ENCODE measurements around the gene ABHD18. TPM values are rescaled to one million over a fixed set of nuclear protein-coding genes. Genes with fewer than 3 reads are reported as not detected.
A peak's percentile ranks its signal among the peaks of the same experiment; 100 is the strongest.
"Not testable (repeated sequence)": the region's sequence is repeated elsewhere in the genome, so short reads cannot be mapped to it uniquely, and the experiment has no call there.

ABHD18 gene
- total RNA-seq, 1 donor from 2014 or later, result 4.9 TPM

DNA sequence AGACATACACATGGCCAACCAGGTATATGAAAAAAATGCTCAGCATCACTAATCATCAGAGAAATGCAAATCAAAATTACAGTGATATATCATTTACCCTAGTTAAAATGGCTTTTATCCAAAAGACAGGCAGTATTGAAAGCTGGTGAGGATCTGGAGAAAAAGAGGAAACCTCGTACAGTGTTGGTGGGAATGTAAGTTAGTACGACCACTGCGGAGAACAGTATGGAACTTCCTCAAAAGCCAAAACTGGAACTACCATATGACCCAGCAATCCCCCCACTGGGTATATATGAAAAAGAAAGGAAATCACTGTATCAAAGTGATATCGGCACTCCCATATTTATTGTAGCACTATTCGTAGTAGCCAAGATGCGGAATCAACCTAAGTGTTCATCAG lies 23.4 kb downstream of the ABHD18 start:
- no peak for DNase-seq (ENCODE audit: low read depth)

DNA sequence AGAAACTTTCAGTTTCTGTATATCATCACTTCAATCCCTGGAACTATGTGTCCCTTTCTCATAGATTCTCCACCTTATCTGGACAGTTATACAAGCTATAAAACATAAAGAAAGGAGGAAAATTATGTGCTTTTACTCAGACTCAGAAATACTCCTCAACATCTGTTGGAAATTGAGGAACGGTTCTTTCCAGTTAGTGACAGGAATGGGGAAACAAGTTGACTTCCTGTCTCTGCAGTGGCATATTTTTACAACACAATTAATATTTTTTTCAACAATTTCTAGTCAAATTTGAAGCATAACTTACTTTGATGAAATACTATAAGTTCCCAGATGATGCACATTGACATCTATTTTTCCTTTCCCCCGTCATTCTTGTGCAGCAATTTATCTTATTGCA lies 27.9 kb downstream of the ABHD18 start:
- DNase-seq (ENCODE audit: low read depth), result no peak

DNA sequence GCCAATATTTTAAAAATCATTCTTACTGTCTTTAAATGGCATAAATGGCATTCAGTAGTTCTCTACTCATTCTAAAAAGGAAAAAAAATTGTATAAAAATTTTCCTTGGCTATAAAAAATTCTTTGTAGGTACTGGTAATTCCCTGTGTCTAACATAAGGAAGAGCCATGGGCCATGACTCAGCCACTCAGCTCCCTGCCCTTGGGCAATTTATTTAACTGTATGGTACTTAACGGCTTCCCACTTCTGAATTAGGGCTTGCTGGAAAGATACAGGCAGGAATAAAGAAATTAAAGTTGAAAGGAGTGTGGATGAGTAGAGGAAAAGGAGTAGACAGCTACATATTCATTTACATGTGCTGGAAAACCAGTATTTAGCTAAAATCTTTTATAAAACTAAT lies 30.6 kb downstream of the ABHD18 start:
- no peak for DNase-seq (ENCODE audit: low read depth)

DNA sequence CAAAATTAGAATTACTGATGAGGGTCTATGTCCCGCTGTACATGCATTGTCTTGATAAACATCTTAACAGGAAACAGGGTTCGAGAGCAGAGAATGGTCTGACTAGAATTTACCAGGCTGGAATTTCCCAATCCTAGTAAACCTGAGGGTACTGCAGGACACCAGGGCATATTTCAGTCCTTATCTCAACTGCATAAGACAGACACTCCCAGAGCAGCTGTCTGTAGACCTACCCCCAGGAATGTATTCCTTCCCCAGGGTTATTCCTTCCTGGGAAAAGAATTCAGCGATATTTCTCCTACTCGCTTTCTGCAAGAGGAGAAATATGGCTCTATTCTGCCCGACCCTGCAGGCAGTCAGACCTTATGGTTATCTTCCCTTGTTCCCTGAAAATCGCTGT lies 31.3 kb downstream of the ABHD18 start:
- peak; percentile 19 for DNase-seq (ENCODE audit: low read depth)

DNA sequence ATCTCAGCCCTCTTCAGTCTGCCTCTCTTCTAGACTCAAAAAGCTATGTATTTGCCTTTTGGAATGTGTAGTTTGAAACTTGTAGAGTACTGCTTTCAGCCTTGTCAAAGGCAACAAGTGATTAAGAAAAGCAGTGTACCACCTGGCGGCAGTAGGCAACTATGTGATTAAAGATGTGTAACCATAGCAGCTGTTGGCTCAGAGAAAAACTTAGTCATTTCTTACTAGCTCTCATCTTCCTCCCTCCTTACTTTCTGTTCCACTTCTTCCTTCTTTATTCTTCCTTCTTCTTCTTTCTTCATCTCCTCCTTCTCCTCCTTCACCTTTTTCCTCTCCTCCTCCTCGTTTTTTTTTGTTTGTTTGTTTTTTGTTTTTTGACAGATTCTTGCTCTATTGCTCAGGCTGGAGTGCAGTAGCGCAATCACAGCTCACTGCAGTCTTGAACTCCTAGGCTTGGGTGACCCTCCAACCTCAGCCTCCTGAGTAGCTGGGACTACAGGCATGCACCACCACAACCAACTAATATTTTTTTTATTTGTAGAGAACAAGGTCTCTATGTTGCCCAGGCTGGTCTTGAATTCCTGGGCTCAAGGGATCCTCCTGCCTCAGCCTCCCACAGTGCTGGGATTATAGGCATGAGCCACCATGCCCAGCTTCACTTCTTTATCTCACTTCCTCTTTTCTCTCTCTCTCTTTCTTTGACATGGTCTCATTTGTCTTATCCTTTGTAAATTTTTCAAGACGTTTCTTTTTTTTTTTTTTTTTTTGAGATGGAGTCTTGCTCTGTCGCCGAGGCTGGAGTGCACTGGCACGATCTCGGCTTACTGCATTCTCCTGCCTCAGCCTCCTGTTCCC lies 32.6 kb downstream of the ABHD18 start:
- DNase-seq (ENCODE audit: low read depth), result peak; percentile 71

DNA sequence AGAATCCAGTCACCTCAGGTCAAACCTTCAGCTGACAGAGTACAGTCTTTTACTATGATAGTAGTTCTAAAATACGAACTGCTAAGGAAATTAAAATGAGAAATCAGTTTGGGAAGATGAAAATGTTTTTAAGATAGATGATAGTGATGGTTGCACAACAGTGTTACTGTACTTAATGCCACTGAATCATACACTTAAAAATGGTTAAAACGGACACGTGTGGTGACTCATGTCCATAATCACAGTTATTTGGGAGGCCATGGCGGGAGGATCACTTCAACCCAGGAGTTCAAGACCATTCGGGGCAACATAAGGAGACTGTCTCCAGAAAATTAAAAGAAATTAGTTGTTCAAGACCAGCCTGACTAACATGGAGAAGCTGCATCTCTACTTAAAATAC lies 41.4 kb downstream of the ABHD18 start:
- DNase-seq (ENCODE audit: low read depth), result no peak

DNA sequence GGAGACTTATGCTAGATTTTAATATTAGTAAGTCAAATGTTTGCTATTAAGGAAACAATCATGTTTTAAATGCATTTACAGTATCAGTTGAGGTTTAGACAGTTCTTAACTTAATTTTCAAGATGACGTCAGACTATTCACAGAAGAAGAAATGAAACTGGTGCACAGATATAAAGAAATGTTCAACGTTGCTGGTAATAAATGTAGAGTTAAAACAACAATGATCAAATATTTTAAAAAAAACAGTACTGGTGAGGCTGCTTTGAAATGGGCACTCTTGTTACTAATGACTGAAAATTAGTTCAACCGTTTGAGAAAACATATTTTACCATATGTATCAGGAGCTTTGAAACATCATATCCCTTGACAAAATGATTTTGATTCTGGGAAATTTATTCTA lies 44.2 kb downstream of the ABHD18 start:
- no peak for DNase-seq (ENCODE audit: low read depth)

DNA sequence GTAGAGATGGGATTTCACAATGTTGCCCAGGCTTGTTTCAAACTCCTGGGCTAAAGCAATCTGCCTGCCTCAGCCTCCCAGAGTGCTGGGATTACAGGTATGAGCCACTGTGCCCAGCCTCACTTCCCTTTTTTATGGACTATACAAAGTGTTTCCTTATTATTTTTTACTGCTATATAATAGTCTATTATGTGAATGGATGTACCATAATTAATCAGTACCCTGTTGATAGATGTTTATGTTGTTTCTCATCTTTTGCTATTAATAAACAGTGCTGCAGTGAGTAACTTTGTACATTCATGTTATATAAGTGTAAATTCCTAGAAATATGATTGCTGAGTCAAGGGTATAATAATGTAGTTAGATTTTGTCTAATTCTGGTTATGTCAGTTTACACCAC lies 60.1 kb downstream of the ABHD18 start:
- DNase-seq (ENCODE audit: low read depth), result no peak

DNA sequence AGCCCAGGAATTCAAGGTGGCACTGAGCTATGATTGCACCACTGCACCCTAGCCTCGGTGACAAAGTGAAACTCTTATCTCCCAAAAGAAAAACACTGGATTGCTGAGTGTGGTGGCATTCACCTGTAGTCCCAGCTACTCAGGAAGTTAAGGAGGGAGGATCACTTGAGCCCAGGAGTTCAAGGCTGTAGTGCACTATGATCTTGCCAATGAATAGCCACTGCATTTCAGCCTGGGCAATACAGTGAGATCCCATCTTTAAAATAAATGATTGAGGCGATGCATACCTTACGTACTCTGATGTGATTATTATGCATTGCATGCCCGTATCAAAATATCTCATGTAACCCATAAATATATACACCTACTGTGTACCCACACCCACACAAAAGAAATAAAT lies 64.7 kb downstream of the ABHD18 start:
- no peak for DNase-seq (ENCODE audit: low read depth)

DNA sequence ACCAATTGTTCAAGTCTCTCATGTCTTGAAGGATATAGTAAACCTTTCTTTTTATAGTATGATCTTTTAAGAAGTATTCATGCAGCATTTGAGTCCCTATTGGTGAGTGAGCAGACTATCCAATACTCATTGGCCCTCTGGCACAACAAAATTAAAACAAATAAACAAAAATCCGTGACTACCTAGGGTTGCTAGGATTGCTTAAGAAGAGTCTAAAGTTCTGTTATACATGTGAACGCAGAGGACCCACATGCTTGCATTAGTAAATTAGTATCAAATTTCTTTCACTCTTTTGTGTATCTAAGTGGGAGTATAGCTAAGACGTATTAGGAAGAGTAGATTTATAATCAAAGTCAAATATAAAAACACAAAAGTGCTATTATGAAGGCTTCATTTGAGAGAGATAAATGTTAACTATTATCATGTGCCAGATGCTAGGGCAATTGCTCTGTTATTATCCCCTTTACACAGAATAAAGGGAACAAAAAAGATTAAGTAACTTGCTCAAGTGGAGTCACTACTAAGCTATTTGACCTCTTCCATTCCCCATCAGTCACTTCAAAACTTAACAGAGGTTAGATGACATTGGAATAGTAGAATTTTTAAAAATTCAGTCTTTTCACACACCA lies 66.7 kb downstream of the ABHD18 start:
- no peak for DNase-seq (ENCODE audit: low read depth)

DNA sequence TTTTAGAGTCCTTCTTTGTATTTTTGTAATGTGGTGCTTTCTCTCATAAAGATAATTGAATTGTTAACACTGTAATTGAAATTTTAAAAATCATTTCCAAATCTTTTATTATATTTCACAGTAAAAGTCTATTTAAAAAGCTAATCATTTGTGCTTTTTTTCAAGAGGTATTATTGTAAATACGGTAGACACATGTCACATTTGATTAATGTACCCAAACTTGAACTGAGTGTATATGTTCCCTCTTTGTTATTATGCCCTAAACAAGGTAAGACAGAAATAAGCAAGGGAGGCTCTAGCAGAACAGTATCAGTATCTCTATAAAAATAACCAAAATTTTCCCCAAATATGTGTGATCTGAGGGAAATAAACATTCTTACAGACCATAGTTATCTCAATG lies 74.4 kb downstream of the ABHD18 start:
- no peak for DNase-seq (ENCODE audit: low read depth)

DNA sequence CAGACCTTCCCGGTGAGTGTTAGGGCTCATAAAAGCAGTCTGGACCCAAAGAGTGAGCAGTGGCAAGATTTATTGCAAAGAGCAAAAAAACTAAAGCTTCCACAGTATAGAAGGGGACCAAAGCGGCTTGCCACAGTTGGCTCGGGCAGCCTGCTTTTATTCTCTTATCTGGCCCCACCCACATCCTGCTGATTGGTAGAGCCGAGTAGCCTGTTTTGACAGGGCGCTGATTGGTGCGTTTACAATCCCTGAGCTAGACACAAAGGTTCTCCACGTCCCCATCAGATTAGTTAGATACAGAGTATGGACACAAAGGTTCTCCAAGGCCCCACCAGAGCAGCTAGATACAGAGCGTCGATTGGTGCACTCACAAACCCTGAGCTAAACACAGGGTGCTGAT lies 81.8 kb downstream of the ABHD18 start:
- DNase-seq (ENCODE audit: low read depth), result not testable (repeated sequence)

DNA sequence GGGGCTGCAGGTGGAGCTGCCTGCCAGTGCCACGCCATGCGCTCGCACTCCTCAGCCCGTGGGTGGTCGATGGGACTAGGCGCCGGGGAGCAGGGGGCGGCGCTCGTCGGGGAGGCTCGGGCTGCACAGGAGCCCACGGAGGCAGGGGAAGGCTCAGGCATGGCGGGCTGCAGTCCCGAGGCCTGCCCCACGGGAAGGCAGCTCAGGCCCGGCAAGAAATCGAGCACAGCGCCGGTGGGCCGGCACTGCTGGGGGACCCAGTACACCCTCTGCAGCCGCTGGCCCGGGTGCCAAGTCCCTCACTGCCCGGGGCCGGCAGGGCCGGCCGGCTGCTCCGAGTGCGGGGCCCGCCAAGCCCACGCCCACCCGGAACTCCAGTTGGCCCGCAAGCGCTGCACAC lies 82.3 kb downstream of the ABHD18 start:
- DNase-seq (ENCODE audit: low read depth), result not testable (repeated sequence)

DNA sequence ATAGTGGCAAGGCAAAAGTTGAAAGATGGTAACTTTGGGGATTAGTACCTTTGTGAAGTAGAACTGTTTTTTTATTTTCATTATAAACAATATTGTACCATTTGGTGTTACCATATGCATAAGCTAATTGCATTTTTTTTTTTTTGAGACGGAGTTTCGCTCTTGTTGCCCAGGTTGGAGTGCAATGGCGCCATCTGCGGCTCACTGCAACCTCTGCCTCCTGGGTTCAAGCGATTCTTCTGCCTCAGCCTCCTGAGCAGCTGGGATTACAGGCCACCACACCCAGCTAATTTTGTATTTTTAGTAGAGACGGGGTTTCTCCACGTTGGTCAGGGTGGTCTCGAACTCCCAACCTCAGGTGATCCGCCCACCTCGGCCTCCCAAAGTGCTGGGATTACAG lies 86.0 kb downstream of the ABHD18 start:
- not testable (repeated sequence) for DNase-seq (ENCODE audit: low read depth)

DNA sequence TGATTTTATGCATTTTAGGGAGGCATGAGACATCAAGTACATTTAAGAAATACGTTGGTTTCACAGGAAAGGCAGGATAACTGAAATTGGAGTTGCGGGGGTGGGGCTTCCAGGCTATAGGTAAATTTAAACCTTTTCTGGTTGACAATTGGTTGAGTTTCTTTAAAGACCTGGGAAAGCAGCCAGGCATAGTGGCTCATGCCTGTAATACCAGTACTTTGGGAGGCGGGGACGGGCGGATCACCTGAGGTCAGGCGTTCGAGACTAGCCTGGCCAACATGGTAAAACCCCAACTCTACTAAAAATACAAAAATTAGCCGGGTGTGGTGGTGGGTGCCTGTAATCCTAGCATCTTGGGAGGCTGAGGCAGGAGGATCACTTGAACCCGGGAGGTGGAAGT lies 89.7 kb downstream of the ABHD18 start:
- DNase-seq (ENCODE audit: low read depth), result not testable (repeated sequence)

DNA sequence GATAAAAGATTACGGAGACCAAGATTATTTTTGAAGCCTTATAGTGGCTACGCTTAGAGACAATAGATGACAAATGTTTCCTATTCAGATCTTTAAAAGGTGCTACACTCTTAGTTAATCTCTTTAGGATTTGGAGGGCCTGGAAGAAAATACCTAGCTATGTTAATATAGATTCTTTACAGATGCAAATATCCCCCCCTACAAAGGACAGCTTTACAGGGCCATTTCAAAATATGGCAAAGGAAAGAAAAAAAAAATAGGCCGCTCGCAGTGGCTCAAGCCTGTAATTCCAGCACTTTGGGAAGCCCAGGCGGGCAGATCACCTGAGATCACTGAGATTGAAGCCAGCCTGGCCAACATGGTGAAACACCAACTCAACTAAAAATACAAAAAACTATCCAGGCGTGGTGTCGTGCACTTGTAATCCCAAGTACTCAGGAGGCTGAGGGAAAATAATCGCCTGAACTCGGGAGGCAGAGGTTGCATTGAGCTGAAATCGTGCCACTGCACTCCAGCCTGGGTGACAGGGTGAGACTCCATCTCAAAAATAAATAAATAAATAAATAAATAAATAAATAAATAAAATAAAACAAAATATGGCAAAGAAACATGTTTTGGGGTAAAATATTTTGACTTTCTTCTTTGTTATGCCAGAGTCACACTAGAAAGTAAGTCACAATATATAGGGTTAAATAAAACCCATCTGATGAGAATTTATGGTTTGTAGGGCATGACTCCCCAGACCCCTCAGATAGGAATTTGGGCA lies 90.4 kb downstream of the ABHD18 start:
- not testable (repeated sequence) for DNase-seq (ENCODE audit: low read depth)

DNA sequence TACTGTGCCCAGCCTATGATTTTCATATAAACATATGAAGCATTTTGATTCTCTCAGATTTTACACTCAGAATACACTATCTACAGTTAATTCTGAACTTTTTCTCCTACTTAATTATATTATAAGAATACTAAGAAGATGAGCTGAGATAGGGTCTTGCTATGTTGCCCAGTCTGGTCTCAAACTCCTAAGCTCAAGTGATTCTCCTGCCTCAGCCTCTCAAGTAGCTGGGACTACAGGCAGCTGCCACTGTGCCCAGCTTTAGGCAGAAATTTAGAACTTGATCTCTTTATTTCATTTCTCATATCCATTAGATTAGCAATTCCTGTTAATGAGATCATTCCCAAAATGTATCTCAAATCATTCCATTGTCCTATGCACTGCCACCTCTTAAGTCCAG lies 91.2 kb downstream of the ABHD18 start:
- no peak for DNase-seq (ENCODE audit: low read depth)

DNA sequence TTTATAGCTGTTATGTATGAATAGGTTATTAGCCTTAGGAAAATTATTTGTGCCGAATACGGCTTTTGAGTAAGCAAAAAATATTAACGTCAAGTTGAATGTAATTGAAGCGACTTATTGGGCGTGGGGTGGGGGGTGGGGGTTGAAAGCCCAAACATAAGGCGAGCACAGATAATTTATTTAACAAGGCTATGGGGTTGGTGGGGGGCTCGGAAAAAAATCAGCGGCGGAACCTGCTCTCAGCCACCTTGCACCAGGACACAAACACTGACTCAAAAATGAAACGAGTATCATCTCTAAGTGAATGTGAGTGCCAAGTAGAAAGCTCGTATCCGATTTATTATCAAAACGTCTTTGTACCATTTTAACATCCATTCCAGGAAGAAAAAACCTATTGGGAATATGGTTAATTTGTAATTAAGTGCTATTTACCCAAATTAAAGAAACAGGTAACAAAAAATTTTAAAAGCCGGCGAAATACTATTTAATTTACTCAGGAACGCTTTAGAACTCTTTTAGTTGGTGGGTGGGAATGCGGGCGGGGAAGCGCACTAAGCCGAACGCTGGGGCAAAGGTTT lies 95.0 kb downstream of the ABHD18 start:
- DNase-seq (ENCODE audit: low read depth), result no peak

DNA sequence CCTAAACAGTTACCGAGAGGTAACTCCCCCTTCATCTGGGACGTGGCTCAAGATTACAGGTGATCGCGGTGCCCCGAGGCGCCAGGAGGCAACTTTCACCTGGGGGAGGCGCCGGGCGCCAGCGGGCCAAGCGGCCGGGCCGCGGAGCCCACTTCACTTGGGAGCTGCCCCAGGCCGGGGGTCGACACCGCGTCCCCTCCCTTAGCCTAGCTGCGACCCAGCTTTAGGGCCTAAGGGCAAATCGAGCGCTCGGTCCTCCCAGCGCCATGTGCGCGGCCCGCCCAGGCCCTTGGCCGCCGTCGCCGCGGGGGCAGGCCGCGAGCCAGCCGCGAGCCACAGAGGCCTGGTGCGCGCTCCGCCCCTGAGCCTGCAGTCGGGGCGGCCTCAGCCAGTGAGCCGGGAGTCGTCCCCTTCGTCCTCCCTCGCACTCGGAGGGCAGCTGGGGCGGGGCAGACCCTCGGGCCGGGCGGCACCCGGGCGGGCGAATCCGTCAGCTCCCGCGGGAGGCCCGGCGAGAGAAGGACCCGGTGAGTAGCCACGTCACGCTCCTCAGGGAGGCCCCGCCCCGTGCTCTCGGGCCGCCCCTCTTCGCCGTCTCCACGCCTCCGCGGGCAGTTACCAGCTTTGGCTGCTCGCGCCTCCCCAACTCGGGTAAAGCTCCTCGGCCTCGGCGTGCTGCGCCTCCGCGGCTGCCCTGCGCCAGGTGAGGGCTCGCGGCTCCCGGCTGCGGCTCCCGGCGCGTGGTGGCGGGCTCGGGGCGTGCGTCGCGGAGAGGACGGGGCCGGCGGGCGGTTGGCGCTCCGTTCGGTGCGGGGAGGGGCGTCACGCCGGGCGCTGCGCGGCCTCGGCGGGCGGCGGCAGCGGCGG lies 95.7 kb downstream of the ABHD18 start, which contains the start of gene LARP1B:
TSS of gene LARP1B (plus strand) at position 614 of the 867 bp plus-strand sequence. CDS start 13,640 bp downstream, outside the sequence.
- peak; percentile 97 for DNase-seq (ENCODE audit: low read depth)
